HepG2 (cell line): ENCODE data around the gene MYO7B.

ENCODE experiments used
- CEBPB ChIP-seq: IDR thresholded peaks from 2 replicates; pipeline ENCODE4 v1.6.1; 2011; ENCODE audit warnings: low read depth, low read length, improper control_type of control experiment, borderline replicate concordance
- CTCF ChIP-seq: sonication (generic); formaldehyde crosslinking; IDR thresholded peaks from 2 replicates; pipeline ENCODE4 v1.5.0; 2020; ENCODE audit warnings: mild to moderate bottlenecking, missing genetic modification reagents, moderate library complexity
- FOXM1 ChIP-seq: sonication (generic); formaldehyde crosslinking; IDR thresholded peaks from 2 replicates; pipeline ENCODE4 v1.5.0; 2020; ENCODE audit warnings: missing genetic modification reagents
- ZNF780A ChIP-seq: sonication (generic); formaldehyde crosslinking; IDR thresholded peaks from 2 replicates; pipeline ENCODE4 v1.8.0; 2022; ENCODE audit warnings: mild to moderate bottlenecking, missing genetic modification reagents, moderate library complexity

DNA sequence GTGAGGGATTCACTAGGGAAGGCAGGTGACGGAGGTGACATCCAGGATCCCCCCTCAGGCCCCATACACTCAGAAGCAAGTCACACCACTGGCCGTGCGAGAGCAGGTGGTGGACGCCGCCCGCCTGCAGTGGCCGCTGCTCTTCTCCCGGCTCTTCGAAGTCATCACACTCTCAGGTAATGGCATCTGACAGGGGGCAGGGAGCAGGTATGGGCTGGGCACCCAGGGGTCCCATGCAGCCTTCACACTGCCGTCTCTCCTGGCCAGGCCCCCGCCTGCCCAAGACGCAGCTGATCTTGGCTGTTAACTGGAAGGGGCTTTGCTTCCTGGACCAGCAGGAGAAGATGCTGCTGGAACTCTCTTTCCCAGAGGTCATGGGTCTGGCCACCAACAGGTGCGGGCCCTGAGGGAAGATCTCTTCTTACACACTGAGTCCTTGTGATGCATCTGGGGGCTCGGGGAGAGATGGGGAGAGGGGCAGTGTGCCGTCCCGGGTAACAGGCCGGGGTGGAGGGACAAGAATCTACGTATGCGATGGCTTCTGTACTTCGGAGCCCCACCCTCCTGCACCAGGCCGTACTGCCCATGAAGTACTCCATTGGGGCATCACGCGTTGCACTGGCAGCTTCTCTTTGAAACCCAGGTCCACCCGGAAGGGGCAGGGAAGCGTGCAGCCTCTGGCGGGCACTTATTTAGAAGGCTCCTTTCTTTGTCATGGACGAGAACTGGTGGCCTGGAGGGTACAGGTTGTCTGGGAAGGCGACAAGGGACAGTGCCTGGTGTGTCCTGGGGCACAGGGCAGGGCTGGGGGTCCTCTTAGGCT is 91.6 kb downstream of the MYO7B start:
- TF ChIP-seq ZNF780A (CRISPR knock-in tag) (no peak), CEBPB (no peak), CTCF (peak; percentile 4; the same call in 1 of the 2 replicates), FOXM1 (CRISPR knock-in tag) (no peak)
